ENCODE results near the gene LRCH2. TPM values are rescaled to one million over a fixed set of nuclear protein-coding genes. Genes with fewer than 3 reads are reported as not detected.

Gene LRCH2
- total RNA-seq, 1 experiment from 2014 or later, result not detected

DNA sequence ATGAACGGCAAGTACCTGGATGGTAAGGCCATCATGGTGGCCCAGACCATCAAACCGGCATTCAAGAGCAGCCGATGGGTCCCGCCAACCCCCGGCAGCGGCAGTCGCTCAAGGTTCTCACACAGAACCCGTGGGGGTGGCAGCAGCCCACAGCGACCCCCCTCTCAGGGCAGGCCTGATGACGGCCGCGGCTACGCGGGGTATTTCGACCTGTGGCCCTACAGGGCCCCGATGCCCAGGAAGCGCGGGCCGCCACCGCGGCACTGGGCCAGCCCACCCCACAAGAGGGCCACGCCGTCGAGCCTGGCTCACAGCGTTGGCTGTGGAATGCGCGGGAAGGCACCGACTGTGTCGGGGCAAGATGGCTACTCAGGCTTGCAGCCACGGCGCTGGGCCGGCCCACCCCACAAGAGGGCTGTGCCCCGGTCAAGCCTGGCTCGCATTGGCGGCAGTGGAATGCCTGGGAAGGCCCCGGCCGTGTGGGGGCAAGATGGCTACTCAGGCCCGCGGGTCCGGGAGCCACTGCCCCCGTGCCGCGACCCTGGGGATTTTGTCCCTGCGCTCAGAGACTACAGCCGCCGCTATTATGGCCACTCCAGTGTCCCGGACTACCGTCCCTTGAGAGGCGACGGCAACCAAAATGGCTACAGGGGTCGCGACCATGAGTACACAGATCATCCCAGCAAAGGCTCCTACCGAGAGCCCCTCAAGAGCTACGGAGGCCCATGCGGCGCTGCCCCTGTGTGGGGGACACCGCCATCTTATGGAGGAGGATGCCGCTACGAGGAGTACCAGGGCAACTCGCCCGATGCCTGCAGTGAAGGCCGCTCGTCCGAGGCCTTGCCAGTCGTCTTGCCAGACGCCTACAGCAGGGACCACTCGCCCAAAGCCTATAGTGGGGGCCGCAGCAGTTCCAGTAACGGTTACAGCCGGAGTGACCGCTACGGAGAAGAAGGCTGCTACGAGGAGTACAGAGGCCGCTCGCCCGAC is 44.0 kb downstream of the LRCH2 start:
- TF ChIP-seq, protein P1, sequence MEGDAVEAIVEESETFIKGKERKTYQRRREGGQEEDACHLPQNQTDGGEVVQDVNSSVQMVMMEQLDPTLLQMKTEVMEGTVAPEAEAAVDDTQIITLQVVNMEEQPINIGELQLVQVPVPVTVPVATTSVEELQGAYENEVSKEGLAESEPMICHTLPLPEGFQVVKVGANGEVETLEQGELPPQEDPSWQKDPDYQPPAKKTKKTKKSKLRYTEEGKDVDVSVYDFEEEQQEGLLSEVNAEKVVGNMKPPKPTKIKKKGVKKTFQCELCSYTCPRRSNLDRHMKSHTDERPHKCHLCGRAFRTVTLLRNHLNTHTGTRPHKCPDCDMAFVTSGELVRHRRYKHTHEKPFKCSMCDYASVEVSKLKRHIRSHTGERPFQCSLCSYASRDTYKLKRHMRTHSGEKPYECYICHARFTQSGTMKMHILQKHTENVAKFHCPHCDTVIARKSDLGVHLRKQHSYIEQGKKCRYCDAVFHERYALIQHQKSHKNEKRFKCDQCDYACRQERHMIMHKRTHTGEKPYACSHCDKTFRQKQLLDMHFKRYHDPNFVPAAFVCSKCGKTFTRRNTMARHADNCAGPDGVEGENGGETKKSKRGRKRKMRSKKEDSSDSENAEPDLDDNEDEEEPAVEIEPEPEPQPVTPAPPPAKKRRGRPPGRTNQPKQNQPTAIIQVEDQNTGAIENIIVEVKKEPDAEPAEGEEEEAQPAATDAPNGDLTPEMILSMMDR (conservative IDR thresholded peaks at IDR 0.05), result no peak
- TF ChIP-seq EZH2 (IDR thresholded peaks at IDR 0.05; ENCODE audit: low read depth), result no peak
- Histone ChIP-seq H3K4me3 (no peak overlapping the region), H3K27me3 (ENCODE audit: insufficient read depth, low read depth) (no peaks in the 10 kb centered on the region), H3K4me1 (replicated peaks; ENCODE audit: insufficient read depth) (no peaks in the 10 kb centered on the region), H4K20me1 (ENCODE audit: insufficient read depth) (no peaks in the 10 kb centered on the region), H3K79me2 (ENCODE audit: low read depth) (no peaks in the 10 kb centered on the region), H2AFZ (no peak overlapping the region), H3K27ac (no peak overlapping the region), H3K9me2 (ENCODE audit: insufficient read depth) (no peaks in the 10 kb centered on the region), H3K4me2 (no peak overlapping the region), H3K36me3 (ENCODE audit: low read depth) (no peaks in the 10 kb centered on the region), H3K9me3 (ENCODE audit: insufficient read depth, low read depth) (no peaks in the 10 kb centered on the region), H3F3A (ENCODE audit: insufficient read depth, low read depth) (no peaks in the 10 kb centered on the region)
- CTCF ChIA-PET, result no interaction called here
- no TSS peak for BruUV-seq (replicated peaks)
- POLR2A ChIA-PET (ENCODE audit: unreplicated experiment), result no interaction called here
- intact Hi-C loops (cut with micrococcal nuclease; ENCODE audit: unreplicated experiment), result no loop called here
- DNase-seq, result no peak

DNA sequence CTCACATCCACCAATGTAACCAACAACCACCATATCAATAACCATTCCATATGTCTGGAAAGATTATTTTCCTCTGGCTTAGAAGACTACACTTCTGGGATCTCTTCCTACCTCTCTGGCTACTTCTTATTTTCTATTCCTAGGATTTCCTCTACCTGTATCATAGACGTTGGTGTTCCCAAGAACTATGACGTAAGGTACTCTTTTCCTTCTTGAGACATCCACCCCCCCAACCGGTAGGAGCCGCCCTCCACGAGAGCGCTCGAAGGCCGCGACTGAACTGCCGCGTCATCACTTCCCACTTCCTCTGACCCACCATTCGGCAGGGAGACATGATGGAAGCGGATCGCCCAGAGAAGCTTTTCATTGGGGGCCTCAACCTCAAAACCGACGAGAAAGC is 44.8 kb downstream of the LRCH2 start, which contains the start of gene RBMXL3:
TSS of gene RBMXL3 (plus strand) at position 301 of the 400 bp plus-strand sequence. CDS start at position 333, 32 bp downstream.
- H3K36me3 ChIP-seq (ENCODE audit: low read depth), result no peaks in the 10 kb centered on the region
- no peaks in the 10 kb centered on the region for H3K4me1 ChIP-seq (replicated peaks; ENCODE audit: insufficient read depth)
- H3K9me2 ChIP-seq (ENCODE audit: insufficient read depth), result no peaks in the 10 kb centered on the region
- no peaks in the 10 kb centered on the region for H3F3A ChIP-seq (ENCODE audit: insufficient read depth, low read depth)
- no peaks in the 10 kb centered on the region for H4K20me1 ChIP-seq (ENCODE audit: insufficient read depth)
- no TSS peak for BruUV-seq (replicated peaks)
- ChIA-PET POLR2A (ENCODE audit: unreplicated experiment) (no interaction called here), CTCF (no interaction called here)
- no peaks in the 10 kb centered on the region for H3K9me3 ChIP-seq (ENCODE audit: insufficient read depth, low read depth)
- intact Hi-C loops (cut with micrococcal nuclease; ENCODE audit: unreplicated experiment), result no loop called here
- H3K27me3 ChIP-seq (ENCODE audit: insufficient read depth, low read depth), result no peaks in the 10 kb centered on the region
- no peak within 1 kb of the TSS for H3K27ac ChIP-seq
- no peak for TF ChIP-seq EZH2 (IDR thresholded peaks at IDR 0.05; ENCODE audit: low read depth)
- TF ChIP-seq, protein P1 (conservative IDR thresholded peaks at IDR 0.05), result no peak
- no peaks in the 10 kb centered on the region for H3K79me2 ChIP-seq (ENCODE audit: low read depth)
- no peak within 1 kb of the TSS for H3K4me2 ChIP-seq
- H2AFZ ChIP-seq, result no peak within 1 kb of the TSS
- no peak within 1 kb of the TSS for H3K4me3 ChIP-seq
- DNase-seq, result no peak

DNA sequence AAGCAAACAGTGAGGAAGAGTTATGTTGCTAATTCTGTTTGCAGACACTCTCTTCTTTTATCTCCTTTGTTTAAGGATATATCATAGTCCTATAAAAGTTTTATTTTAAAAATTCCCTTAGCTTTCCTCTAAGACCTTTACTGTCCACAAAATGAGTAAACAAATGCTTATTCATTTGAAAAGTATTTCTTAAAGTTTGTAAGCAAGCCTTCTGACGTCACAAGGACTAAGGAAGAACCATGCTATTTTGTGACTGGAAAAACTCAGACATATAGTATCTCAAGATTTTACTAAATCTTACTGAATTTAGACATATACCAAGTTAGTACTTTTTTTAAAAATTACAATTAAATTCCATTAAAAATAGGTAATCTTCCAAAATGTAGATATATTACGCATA is 49.9 kb downstream of the LRCH2 start:
- Histone ChIP-seq H3K79me2 (ENCODE audit: low read depth) (no peaks in the 10 kb centered on the region), H3K9me3 (ENCODE audit: insufficient read depth, low read depth) (no peaks in the 10 kb centered on the region), H3F3A (ENCODE audit: insufficient read depth, low read depth) (no peaks in the 10 kb centered on the region), H3K27ac (no peak overlapping the region), H3K36me3 (ENCODE audit: low read depth) (no peaks in the 10 kb centered on the region), H3K9me2 (ENCODE audit: insufficient read depth) (no peaks in the 10 kb centered on the region), H2AFZ (no peak overlapping the region), H4K20me1 (ENCODE audit: insufficient read depth) (no peaks in the 10 kb centered on the region), H3K4me1 (replicated peaks; ENCODE audit: insufficient read depth) (no peaks in the 10 kb centered on the region), H3K4me3 (no peak overlapping the region), H3K27me3 (ENCODE audit: insufficient read depth, low read depth) (no peaks in the 10 kb centered on the region), H3K4me2 (no peak overlapping the region)
- ChIA-PET POLR2A (ENCODE audit: unreplicated experiment) (no interaction called here), CTCF (no interaction called here)
- TF ChIP-seq, protein P1 (conservative IDR thresholded peaks at IDR 0.05), result no peak
- no peak for TF ChIP-seq EZH2 (IDR thresholded peaks at IDR 0.05; ENCODE audit: low read depth)
- BruUV-seq (replicated peaks), result no TSS peak
- intact Hi-C loops (cut with micrococcal nuclease; ENCODE audit: unreplicated experiment), result no loop called here
- DNase-seq, result no peak
